Fibroblast of lung (primary cell): Measurements from ENCODE around the gene LIPA. TPM values are rescaled to one million over a fixed set of nuclear protein-coding genes. Genes with fewer than 3 reads are reported as not detected.

ENCODE experiments used
- DNase-seq, 2 donors: peaks; one replicate each; pipeline versions ENCODE4 v3.0.0 to v3.0.0-alpha.2; 2010; ENCODE audit warnings: low read depth in 2 of 2
- H2AFZ ChIP-seq: 2 replicates; pipeline ENCODE4 v1.5.1; 2012; ENCODE audit warnings: low read length, control low read depth, inconsistent platforms
- H3K27ac ChIP-seq: 2 replicates; pipeline ENCODE4 v1.5.1; 2011; ENCODE audit warnings: low read length, control low read depth; ENCODE audit not compliant: insufficient read depth
- H3K27me3 ChIP-seq: 2 replicates; pipeline ENCODE4 v1.5.1; 2011; ENCODE audit warnings: mild to moderate bottlenecking, low read length; ENCODE audit not compliant: control insufficient read depth, insufficient read depth
- H3K36me3 ChIP-seq: 2 replicates; pipeline ENCODE4 v1.5.1; 2011; ENCODE audit warnings: low read length; ENCODE audit not compliant: control insufficient read depth, insufficient read depth
- H3K4me1 ChIP-seq: 2 replicates; pipeline ENCODE4 v1.5.1; 2011; ENCODE audit warnings: low read length; ENCODE audit not compliant: control insufficient read depth, insufficient read depth; ENCODE audit errors: extremely low read depth
- H3K4me2 ChIP-seq: 2 replicates; pipeline ENCODE4 v1.5.1; 2011; ENCODE audit warnings: low read length, control low read depth; ENCODE audit not compliant: insufficient read depth; ENCODE audit errors: extremely low read depth
- H3K4me3 ChIP-seq, 4 experiments: fragments of 200-600 bp in 1 of 4; sonication (generic) in 1 of 4; replicated peaks in 1 of 4; 2 replicates each; pipeline ENCODE4 v1.5.1; 2011 to 2016; ENCODE audit warnings: low read length in 4 of 4, low read depth in 3 of 4, mild to moderate bottlenecking in 3 of 4, control low read depth in 2 of 4, inconsistent platforms in 1 of 4, mixed read lengths in 1 of 4; ENCODE audit not compliant: insufficient read depth in 1 of 4; ENCODE audit errors: control extremely low read depth in 1 of 4
- H3K79me2 ChIP-seq: 2 replicates; pipeline ENCODE4 v1.5.1; 2012; ENCODE audit warnings: mild to moderate bottlenecking, low read length, inconsistent platforms; ENCODE audit not compliant: control insufficient read depth, insufficient read depth
- H3K9ac ChIP-seq: 2 replicates; pipeline ENCODE4 v1.5.1; 2011; ENCODE audit warnings: mild to moderate bottlenecking, low read length, control low read depth; ENCODE audit not compliant: insufficient read depth
- H3K9me3 ChIP-seq: 2 replicates; pipeline ENCODE4 v1.5.1; 2012; ENCODE audit warnings: low read depth, low read length; ENCODE audit not compliant: control insufficient read depth, insufficient read depth
- H4K20me1 ChIP-seq: 2 replicates; pipeline ENCODE4 v1.5.1; 2011; ENCODE audit warnings: low read length; ENCODE audit not compliant: control insufficient read depth, insufficient read depth; ENCODE audit errors: extremely low read depth
- EZH2 ChIP-seq: IDR thresholded peaks from 2 replicates; pipeline ENCODE4 v1.5.1; 2012; ENCODE audit warnings: low read length, control low read depth, mild to moderate bottlenecking; ENCODE audit errors: missing control alignments
- polyA plus RNA-seq, 2 donors: library from polyadenylated mRNA; depleted of rRNA in 1 of 2; stranded (reverse) in 1 of 2; unstranded in 1 of 2; fragments of >200 nt; gene quantifications; 2 replicates each; pipeline ENCODE4 v1.2.1, GENCODE V29; 2011 to 2012; ENCODE audit warnings: missing spikeins in 1 of 2
- total RNA-seq: library from RNA; depleted of rRNA; stranded (reverse); fragments of >200 nt; gene quantifications from 2 replicates; pipeline ENCODE4 v1.2.1, GENCODE V29; 2014
- TF ChIP-seq, protein P1 (sequence below), 2 donors: IDR thresholded peaks in 1 of 2; conservative IDR thresholded peaks in 1 of 2; 1 replicate in 1 of 2; 2 replicates in 1 of 2; pipeline ENCODE4 v1.5.1; 2011 to 2012; ENCODE audit warnings: low read length in 2 of 2, control low read depth in 1 of 2, inconsistent platforms in 1 of 2, low read depth in 1 of 2, mild to moderate bottlenecking in 1 of 2

LIPA gene
- total and polyA plus RNA-seq, 2 donors (not counting 1 experiment from before 2014, with no cell fraction given): 72.3 to 105 TPM

GRCh38 chr10:89167915-89168314, 83.7 kb downstream of the LIPA start:
- Histone ChIP-seq H3K9me3 (no peaks in the 10 kb centered on the region), H3K4me3 (no peak overlapping the region), H3K4me2 (no peak overlapping the region), H3K36me3 (no peaks in the 10 kb centered on the region), H3K9ac (no peak overlapping the region), H3K27ac (no peak overlapping the region), H4K20me1 (no peaks in the 10 kb centered on the region), H3K4me1 (peaks cover 5% of the 10 kb centered on the region), H2AFZ (no peak overlapping the region), H3K27me3 (peaks cover 3% of the 10 kb centered on the region), H3K79me2 (no peaks in the 10 kb centered on the region)
- no peak for DNase-seq
- no peak for TF ChIP-seq EZH2
- TF ChIP-seq, protein P1, sequence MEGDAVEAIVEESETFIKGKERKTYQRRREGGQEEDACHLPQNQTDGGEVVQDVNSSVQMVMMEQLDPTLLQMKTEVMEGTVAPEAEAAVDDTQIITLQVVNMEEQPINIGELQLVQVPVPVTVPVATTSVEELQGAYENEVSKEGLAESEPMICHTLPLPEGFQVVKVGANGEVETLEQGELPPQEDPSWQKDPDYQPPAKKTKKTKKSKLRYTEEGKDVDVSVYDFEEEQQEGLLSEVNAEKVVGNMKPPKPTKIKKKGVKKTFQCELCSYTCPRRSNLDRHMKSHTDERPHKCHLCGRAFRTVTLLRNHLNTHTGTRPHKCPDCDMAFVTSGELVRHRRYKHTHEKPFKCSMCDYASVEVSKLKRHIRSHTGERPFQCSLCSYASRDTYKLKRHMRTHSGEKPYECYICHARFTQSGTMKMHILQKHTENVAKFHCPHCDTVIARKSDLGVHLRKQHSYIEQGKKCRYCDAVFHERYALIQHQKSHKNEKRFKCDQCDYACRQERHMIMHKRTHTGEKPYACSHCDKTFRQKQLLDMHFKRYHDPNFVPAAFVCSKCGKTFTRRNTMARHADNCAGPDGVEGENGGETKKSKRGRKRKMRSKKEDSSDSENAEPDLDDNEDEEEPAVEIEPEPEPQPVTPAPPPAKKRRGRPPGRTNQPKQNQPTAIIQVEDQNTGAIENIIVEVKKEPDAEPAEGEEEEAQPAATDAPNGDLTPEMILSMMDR (conservative IDR thresholded peaks at IDR 0.05 in 1 of 2, IDR thresholded peaks at IDR 0.05 in 1 of 2; ENCODE audit: low read depth in 1 of 2, low read length in 2 of 2): no peak

GRCh38 chr10:89165923-89166322, 85.7 kb downstream of the LIPA start:
- Histone ChIP-seq H4K20me1 (no peaks in the 10 kb centered on the region), H3K4me3 (no peak overlapping the region), H3K27ac (no peak overlapping the region), H3K27me3 (peaks cover 3% of the 10 kb centered on the region), H2AFZ (no peak overlapping the region), H3K36me3 (no peaks in the 10 kb centered on the region), H3K9me3 (no peaks in the 10 kb centered on the region), H3K4me2 (no peak overlapping the region), H3K9ac (no peak overlapping the region), H3K79me2 (no peaks in the 10 kb centered on the region), H3K4me1 (no peaks in the 10 kb centered on the region)
- no peak for TF ChIP-seq EZH2
- TF ChIP-seq, protein P1 (conservative IDR thresholded peaks at IDR 0.05 in 1 of 2, IDR thresholded peaks at IDR 0.05 in 1 of 2; ENCODE audit: low read depth in 1 of 2, low read length in 2 of 2): no peak
- DNase-seq: peak in 1 of 2 donors; percentile 69

- peaks cover 3% of the 10 kb centered on the region for H3K27me3 ChIP-seq
- no peak overlapping the region for H3K27ac ChIP-seq
- TF ChIP-seq, protein P1 (conservative IDR thresholded peaks at IDR 0.05 in 1 of 2, IDR thresholded peaks at IDR 0.05 in 1 of 2; ENCODE audit: low read depth in 1 of 2, low read length in 2 of 2): no peak
- TF ChIP-seq EZH2: no peak
- H2AFZ ChIP-seq: no peak overlapping the region
- DNase-seq: no peak
- H3K4me3 ChIP-seq: no peak overlapping the region
- H3K9ac ChIP-seq: no peak overlapping the region
- no peak overlapping the region for H3K4me2 ChIP-seq
- no peaks in the 10 kb centered on the region for H4K20me1 ChIP-seq
- H3K36me3 ChIP-seq: no peaks in the 10 kb centered on the region
- no peaks in the 10 kb centered on the region for H3K4me1 ChIP-seq
- H3K79me2 ChIP-seq: no peaks in the 10 kb centered on the region
- no peaks in the 10 kb centered on the region for H3K9me3 ChIP-seq
Measured at GRCh38 chr10:89164920-89165319, 86.7 kb downstream of the LIPA start.
